ENCODE results near the gene CHIA. TPM values are rescaled to one million over a fixed set of nuclear protein-coding genes. Genes with fewer than 3 reads are reported as not detected.

Gene CHIA
- total RNA-seq, 1 experiment from 2014 or later: not detected

GRCh38 chr1:111269825-111270406, 20.7 kb upstream of the CHIA start:
- Histone ChIP-seq H2BK12ac (ENCODE audit: insufficient read length, low read depth, low read length) (no peak overlapping the region), H4K5ac (ENCODE audit: insufficient read length, low read depth, low read length) (no peak overlapping the region), H3K23me2 (ENCODE audit: insufficient read length, low read depth, low read length, poor library complexity, severe bottlenecking) (no peaks in the 10 kb centered on the region), H3T11ph (ENCODE audit: low read length) (no peak overlapping the region), H2AFZ (ENCODE audit: low read length) (no peak overlapping the region), H3K14ac (ENCODE audit: insufficient read depth, low read length) (no peak overlapping the region), H2BK120ac (ENCODE audit: low read depth, low read length, poor library complexity, severe bottlenecking) (no peak overlapping the region), H4K20me1 (ENCODE audit: control insufficient read depth, insufficient read depth, insufficient read length) (no peaks in the 10 kb centered on the region), H3K23ac (ENCODE audit: insufficient read length, low read depth, low read length) (no peak overlapping the region), H3K4ac (ENCODE audit: low read depth, low read length) (no peak overlapping the region), H3K56ac (ENCODE audit: insufficient read length, low read depth, low read length) (no peak overlapping the region), H3K4me2 (ENCODE audit: insufficient read depth, insufficient read length, low read length) (no peak overlapping the region), H2BK20ac (ENCODE audit: low read depth, low read length, poor library complexity, severe bottlenecking) (no peak overlapping the region), H3K9ac (ENCODE audit: extremely low read depth, insufficient read length, low read length) (no peak overlapping the region), H3K27ac (ENCODE audit: insufficient read length, low read depth, low read length) (no peak overlapping the region), H2BK15ac (ENCODE audit: low read depth, low read length) (no peak overlapping the region), H4K8ac (replicated peaks; ENCODE audit: insufficient read length, low read depth, low read length) (no peak overlapping the region), H3K18ac (ENCODE audit: insufficient read length, low read depth, low read length) (no peak overlapping the region), H3K79me1 (ENCODE audit: insufficient read depth, low read depth, low read length, poor library complexity, severe bottlenecking) (no peaks in the 10 kb centered on the region), H4K91ac (ENCODE audit: insufficient read length, low read depth, low read length) (no peak overlapping the region), H3K79me2 (ENCODE audit: insufficient read depth, low read length) (no peaks in the 10 kb centered on the region), H2AK5ac (ENCODE audit: insufficient read length, low read length) (no peak overlapping the region), H3K4me1 (ENCODE audit: insufficient read depth, low read length) (no peaks in the 10 kb centered on the region; the same call in 1 of the 2 replicates), H3K9me3 (ENCODE audit: control insufficient read depth, low read depth, low read length) (no peaks in the 10 kb centered on the region), H3K27me3 (ENCODE audit: insufficient read depth, low read length) (no peaks in the 10 kb centered on the region), H2BK5ac (ENCODE audit: insufficient read length, low read length) (no peak overlapping the region)
- no peak for TF ChIP-seq CTCF (conservative IDR thresholded peaks at IDR 0.05)
- H3K4me1 Mint-ChIP-seq: peaks cover 25 to 27% of the 10 kb centered on the region in 2 experiments
- H3K4me3 Mint-ChIP-seq: no peak overlapping the region
- no peaks in the 10 kb centered on the region; a peak in 1 of 7 replicates for H3K36me3 Mint-ChIP-seq (ENCODE audit: insufficient read depth in 1 of 3, low read depth in 3 of 3)
- H3K27ac Mint-ChIP-seq: no peak overlapping the region
- no peaks in the 10 kb centered on the region; a peak in 2 of 5 replicates for H3K9me3 Mint-ChIP-seq
- WGBS (ENCODE audit: extremely low coverage, insufficient read length, low lambda C conversion rate): no CpG with 5 or more reads among the region's 4 CpGs
- no peak for DNase-seq
- no peaks in the 10 kb centered on the region; the same call in none of the 2 replicates for H3K27me3 Mint-ChIP-seq (ENCODE audit: low read depth)

All from H9 (cell line).